Inflammatory macrophage treated with lipopolysaccharide for 4 hours (primary cell): ENCODE measurements around the gene UGT1A7.
"Not testable (repeated sequence)": the region's sequence is repeated elsewhere in the genome, so short reads cannot be mapped to it uniquely, and the experiment has no call there.

Source experiments
- DNase-seq: peaks from one replicate; pipeline ENCODE4 v3.0.0-alpha.2; 2020

The UGT1A7 gene

GRCh38 chr2:233684640-233685039 lies 2.9 kb downstream of the UGT1A7 start:
- no peak for DNase-seq

- DNase-seq = no peak
Observed at GRCh38 chr2:233686928-233687327, 5.2 kb downstream of the UGT1A7 start.

GRCh38 chr2:233688341-233688740 lies 6.6 kb downstream of the UGT1A7 start:
- no peak for DNase-seq

GRCh38 chr2:233689031-233689430 lies 7.3 kb downstream of the UGT1A7 start:
- no peak for DNase-seq

- no peak for DNase-seq
Observed at GRCh38 chr2:233689501-233689900, 7.8 kb downstream of the UGT1A7 start.

GRCh38 chr2:233690444-233690843 lies 8.7 kb downstream of the UGT1A7 start:
- no peak for DNase-seq

GRCh38 chr2:233691443-233692433 lies 10.0 kb downstream of the UGT1A7 start:
- DNase-seq = no peak

- no peak for DNase-seq
Observed at GRCh38 chr2:233692648-233693047, 10.9 kb downstream of the UGT1A7 start, which contains the start of gene UGT1A6. Gene UGT1A6, plus strand, starts transcription at chr2:233692890. Its CDS starts 115 bp downstream, at chr2:233693005.

- no peak for DNase-seq
Observed at GRCh38 chr2:233693963-233694362, 12.3 kb downstream of the UGT1A7 start.

GRCh38 chr2:233698740-233699139 lies 17.0 kb downstream of the UGT1A7 start:
- no peak for DNase-seq

- no peak for DNase-seq
Observed at GRCh38 chr2:233699424-233700027, 17.8 kb downstream of the UGT1A7 start.

- no peak for DNase-seq
Observed at GRCh38 chr2:233700028-233700635, 18.4 kb downstream of the UGT1A7 start.

GRCh38 chr2:233700842-233701241 lies 19.1 kb downstream of the UGT1A7 start:
- not testable (repeated sequence) for DNase-seq

GRCh38 chr2:233702238-233702637 lies 20.5 kb downstream of the UGT1A7 start:
- DNase-seq = no peak

- no peak for DNase-seq
Observed at GRCh38 chr2:233705911-233706506, 24.3 kb downstream of the UGT1A7 start.

GRCh38 chr2:233706720-233707119 lies 25.0 kb downstream of the UGT1A7 start:
- DNase-seq = no peak

- DNase-seq = no peak
Observed at GRCh38 chr2:233707940-233708644, 26.4 kb downstream of the UGT1A7 start.

- DNase-seq = no peak
Observed at GRCh38 chr2:233708942-233709341, 27.2 kb downstream of the UGT1A7 start.

GRCh38 chr2:233711312-233712008 lies 29.8 kb downstream of the UGT1A7 start:
- peak; percentile 45 for DNase-seq

GRCh38 chr2:233712611-233713261 lies 31.0 kb downstream of the UGT1A7 start, which contains the start of gene UGT1A5:
Gene UGT1A5, plus strand, starts transcription at chr2:233712907. Its CDS starts 85 bp downstream, at chr2:233712992.
- DNase-seq = no peak

- DNase-seq = no peak
Observed at GRCh38 chr2:233713262-233713615, 31.5 kb downstream of the UGT1A7 start.
